Ramos (cell line): ENCODE results near the gene SERPINE3.

ENCODE experiments used
- in situ Hi-C: fragments of 300-500 bp; cut with MboI; formaldehyde crosslinking; loops from one replicate; pipeline ENCODE4 v1.14.3; 2022; ENCODE audit warnings: low sequenced_read_pairs; ENCODE audit not compliant: unreplicated experiment

SERPINE3 gene

GRCh38 chr13:51339354-51339753 lies at the start of gene SERPINE3:
Gene SERPINE3, plus strand, starts transcription at chr13:51339691. Its CDS starts 1,401 bp downstream, at chr13:51341092.
- in situ Hi-C loops, result no loop called here

- in situ Hi-C loops, result no loop called here
Observed at GRCh38 chr13:51291341-51291740, 48.1 kb upstream of the SERPINE3 start.

GRCh38 chr13:51292000-51292565 lies 47.4 kb upstream of the SERPINE3 start:
- in situ Hi-C loops, result no loop called here

- in situ Hi-C loops, result no loop called here
Observed at GRCh38 chr13:51297556-51297955, 41.9 kb upstream of the SERPINE3 start.

DNA sequence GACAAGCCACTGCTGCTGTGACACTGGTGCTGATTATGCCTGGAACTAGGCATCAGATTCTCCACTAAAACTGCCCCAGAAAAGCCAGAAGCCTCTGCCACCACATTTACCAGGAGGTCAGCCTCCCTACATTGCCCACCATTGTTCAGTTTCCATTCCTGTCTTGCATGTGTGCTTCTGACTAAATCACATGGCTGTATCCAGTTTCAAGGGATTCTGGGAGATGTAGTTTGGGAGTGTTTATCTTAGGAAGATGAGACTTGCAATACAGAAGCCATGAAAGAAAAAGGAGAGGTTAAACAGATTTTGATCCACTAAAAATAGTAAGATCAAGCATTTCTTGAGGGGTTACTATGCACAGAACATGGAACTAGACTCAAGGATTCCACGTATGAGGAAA lies 40.7 kb upstream of the SERPINE3 start:
- in situ Hi-C loops, result no loop called here

DNA sequence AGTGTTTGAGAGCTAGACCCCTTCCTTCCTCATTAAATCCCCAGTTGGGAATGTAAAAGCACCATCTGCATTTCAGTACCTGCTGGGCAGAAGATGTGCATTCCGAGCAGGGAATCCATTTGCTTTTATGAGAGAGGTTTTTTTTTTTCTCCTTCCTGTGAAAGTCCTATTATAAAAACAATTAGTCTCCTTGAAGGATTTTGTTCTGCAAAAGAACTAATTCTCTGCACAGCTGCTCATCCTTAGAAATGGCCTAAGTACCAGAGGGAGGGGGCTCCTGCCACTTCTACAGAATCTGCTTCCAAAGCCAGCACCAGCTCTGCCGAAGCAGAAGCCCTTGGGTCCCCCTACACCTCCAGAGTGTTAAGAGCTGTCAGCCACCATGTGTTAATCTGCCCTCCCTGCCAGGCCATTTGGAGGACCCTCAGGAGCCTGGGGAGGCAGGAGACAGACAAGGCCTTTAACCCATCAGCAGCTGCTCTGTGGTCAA lies 36.4 kb upstream of the SERPINE3 start:
- in situ Hi-C loops, result no loop called here

GRCh38 chr13:51303882-51304281 lies 35.6 kb upstream of the SERPINE3 start:
- in situ Hi-C loops, result no loop called here

GRCh38 chr13:51305271-51305967 lies 34.1 kb upstream of the SERPINE3 start:
- in situ Hi-C loops, result no loop called here

DNA sequence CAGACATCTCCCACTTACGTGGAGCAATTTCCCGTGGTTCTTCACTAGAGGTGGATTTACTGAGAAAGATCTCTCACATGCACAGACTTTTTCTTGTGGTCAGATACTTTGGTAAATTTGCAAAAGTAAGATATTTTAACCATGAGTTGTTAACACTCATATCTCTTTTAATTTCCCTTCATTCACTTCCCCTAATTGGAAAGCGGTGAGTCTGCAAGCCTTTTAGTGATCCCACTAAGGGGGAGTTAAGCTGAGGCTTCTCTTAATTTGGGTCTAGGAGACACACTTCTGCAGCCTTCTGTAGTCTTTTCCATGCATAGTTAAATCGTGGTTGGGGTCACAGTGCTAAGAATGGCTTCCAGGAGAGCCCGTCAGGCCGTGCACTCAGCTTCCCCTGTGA lies 30.7 kb upstream of the SERPINE3 start:
- in situ Hi-C loops, result no loop called here

DNA sequence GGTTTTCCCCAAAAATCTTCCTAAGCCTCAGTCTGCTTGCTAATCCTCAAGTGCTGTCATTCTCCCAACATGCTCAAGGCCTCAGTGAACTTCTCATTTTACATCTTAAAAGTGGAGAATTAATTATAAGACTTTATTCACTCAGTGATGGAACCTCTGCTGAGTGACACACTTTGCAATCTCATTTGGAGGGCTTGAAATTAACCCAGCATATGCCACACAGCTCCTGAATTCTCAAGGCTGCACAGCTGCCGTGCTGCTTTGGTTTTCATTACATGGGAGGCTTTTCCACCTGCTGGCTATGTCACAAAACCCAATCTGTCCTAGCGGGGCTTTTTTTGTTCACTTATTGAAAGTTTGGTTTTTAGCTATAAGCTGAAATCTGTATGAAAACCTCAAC lies 28.3 kb upstream of the SERPINE3 start:
- in situ Hi-C loops, result no loop called here

DNA sequence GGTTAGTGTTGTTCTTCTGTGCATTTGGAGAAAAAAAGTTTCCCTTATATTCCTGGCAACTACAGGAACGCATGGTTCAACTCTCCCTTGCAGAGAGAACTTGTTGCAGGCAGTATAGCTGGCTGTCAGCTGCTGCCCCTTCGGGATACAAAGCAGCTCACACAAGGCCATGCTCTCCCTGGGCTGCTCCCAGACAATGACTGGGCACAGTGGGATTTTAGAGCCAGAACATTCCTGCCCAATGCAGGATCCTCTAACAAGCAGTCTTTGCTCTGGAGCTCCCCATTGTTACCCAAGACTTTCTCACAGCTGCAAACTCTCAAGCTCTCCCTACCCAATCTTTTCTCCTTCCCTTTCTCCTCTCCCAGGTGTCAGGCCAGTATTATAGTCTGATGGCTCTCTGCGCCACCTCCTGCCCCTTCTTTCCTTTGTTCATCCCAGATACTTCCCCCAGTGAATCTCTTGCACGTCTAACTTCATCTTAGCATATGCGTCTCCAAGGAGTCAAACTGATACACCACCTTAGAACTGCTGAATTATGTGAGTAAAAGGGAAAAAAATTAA lies 27.5 kb upstream of the SERPINE3 start:
- in situ Hi-C loops, result no loop called here

GRCh38 chr13:51313619-51314018 lies 25.9 kb upstream of the SERPINE3 start:
- in situ Hi-C loops, result no loop called here

- in situ Hi-C loops, result no loop called here
Observed at GRCh38 chr13:51317262-51317661, 22.2 kb upstream of the SERPINE3 start.

DNA sequence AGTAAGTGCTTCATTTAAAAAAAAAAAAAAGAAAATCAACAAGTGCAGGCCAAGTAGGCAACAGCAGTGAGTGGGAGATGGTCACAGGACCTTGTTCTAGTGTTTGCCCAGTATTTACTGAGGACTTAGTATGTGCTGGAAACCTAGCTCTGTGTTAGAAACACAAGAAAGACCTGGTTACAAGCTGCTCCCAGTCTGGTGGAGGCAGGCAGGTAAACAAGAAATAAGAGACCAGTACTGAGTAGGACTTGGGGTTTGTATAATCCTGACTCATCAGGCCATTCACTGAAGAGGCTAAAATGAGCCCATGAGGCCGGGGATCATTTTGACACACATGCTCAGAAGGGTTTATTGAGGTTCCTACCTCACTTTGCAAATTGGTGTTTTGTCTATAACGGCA lies 21.5 kb upstream of the SERPINE3 start:
- in situ Hi-C loops, result no loop called here

DNA sequence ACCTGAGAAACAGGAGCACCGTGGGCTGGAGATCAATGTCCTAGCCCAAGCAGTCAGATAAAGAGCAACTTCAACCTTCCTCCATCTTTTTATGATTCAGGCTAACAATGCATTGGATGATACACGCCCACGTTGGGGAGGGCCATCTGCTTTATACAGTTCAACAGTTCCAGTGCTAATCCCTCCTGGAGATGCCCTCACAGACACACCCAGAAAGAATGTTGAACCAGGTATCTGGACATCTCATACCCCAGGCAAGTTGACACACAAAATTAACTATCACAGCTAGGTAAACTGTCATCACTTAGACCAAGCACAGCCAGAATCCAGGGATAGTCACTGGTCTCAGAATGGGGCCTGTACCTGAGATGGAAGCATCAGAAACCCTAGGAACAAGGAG lies 20.6 kb upstream of the SERPINE3 start:
- in situ Hi-C loops, result no loop called here

DNA sequence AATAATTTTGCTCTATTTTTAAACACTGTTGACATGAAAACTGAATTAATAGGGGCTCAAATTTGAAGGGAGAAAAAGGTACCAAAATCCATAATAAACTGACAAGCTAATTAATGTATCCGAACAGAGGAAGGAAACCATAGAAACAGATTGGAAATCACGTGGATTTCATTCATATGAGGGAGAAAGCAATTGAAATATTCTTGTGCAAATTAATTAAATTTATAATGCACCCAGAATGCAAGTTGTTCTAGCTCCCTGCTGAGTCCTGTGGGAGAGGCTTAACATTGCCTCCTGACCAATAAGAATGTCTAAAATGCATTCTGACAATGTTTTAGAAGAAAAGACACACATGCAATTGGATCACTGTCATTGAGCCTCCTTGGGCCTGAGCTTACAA lies 17.7 kb upstream of the SERPINE3 start:
- in situ Hi-C loops, result no loop called here

DNA sequence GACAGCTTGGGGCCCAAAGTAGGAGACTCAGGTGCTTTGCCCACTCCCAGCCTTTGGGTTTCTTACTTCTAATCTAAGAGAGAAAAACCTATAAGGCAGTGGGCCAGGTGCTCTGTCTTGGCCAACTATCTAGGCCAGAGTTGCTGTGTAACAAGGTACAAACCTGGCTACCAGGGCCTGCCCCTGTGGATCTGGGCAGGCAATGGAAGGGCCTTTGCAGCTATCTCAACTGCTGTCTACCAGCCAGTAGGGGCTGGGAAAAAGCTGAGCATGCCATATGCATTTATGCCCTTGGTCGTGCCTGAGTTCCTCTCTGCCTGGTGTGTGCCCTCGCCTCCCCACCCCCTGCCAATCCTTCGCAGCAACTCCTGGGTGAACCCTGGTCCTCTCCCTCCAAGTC lies 16.7 kb upstream of the SERPINE3 start:
- in situ Hi-C loops, result no loop called here

GRCh38 chr13:51323824-51324511 lies 15.5 kb upstream of the SERPINE3 start:
- in situ Hi-C loops, result no loop called here

DNA sequence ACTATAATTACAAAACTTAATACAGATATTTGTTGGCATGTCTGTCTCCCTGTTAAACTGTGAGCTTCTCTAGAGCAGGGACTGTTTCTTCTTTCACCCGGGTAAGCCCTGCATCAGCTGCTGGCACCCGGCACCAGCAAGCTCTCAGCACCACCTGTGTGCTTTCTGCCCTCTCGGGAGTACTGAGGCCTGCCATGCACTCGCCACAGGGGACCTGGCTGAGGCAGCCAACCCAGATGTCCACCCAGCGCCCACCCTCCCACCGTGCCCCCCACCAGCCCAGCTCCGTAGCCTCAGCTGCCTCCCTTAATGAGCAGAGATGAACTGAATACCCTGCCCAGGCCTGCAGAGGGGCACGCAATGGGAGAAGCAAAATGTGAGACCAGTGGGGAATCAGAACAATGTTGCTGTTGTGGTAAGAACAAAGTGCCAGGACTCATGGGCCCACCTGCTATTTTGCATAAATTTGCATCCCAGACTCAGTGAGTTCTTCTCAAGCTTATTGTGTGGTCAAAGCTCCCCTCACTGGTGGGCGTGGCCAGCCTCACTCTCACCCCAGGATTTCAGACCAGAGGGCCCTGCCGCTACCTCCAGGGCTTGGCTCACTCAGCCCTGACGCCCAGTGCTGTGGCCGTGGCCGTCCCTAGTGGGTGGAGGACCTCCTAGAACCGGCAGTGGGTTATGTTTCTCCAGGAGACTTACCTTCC lies 14.6 kb upstream of the SERPINE3 start:
- in situ Hi-C loops, result no loop called here

DNA sequence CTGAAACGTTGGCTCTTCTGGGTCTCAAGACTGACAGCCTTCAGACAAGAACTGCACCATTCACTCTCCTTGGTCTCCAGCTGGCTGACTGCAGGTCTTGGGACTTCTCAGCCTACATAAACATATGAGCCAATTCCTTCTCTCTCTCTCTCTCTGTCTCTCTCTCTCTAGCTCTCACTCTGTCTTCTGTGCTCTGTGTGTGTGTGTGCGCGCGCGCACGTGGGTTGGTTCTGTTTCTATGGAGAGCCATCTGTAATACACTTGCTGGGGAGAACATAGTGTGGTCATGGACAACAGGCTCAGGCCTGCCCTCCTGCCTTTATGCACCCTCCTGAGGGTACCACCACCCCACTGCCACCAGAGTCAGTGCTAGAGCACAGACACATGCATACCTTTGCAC lies 13.7 kb upstream of the SERPINE3 start:
- in situ Hi-C loops, result no loop called here

- in situ Hi-C loops, result no loop called here
Observed at GRCh38 chr13:51326777-51327176, 12.7 kb upstream of the SERPINE3 start.
